ENCODE data around the gene WNT5A.

Gene WNT5A

DNA sequence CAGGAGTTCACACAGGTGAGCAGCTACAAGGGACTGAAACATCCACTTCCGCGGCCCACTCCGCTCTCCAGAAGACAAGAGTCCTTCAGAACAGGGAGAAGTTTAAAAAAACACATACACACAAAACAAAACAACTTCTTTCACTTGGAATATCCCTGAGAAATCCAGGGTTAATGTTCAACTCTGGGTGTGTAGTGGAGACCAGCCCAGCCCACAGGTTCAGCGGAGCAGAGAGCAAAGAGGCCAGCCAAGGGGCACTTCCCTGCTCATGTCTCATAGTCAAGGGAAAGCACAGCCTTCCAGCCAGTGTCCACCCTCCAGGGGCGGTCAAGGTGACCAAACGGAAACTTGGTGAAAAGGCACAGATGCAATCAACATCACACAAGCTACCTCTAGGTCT, 41.6 kb downstream of the WNT5A start:
- no peak for FAIRE-seq

- no peak for FAIRE-seq
Measured at GRCh38 chr3:55443346-55443745, 43.8 kb downstream of the WNT5A start.

DNA sequence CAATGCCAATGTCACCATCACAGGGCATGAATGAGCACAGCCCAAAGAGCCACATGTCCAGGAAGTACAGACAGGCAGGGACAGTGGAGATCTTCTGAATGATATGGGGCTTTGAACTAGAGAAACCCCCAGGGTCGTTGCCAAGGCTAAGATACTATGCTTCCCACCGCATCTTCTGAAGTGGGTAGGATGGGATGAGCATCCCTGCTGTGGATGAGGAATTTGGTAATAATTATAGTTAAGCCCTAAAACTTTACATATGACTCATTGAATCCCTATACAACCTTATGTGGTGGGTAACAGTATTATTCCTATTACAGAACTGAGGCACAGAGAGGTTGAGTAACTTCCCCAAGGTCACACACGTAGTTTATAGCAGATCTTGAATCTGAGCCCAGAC, 44.2 kb downstream of the WNT5A start:
- FAIRE-seq: no peak

DNA sequence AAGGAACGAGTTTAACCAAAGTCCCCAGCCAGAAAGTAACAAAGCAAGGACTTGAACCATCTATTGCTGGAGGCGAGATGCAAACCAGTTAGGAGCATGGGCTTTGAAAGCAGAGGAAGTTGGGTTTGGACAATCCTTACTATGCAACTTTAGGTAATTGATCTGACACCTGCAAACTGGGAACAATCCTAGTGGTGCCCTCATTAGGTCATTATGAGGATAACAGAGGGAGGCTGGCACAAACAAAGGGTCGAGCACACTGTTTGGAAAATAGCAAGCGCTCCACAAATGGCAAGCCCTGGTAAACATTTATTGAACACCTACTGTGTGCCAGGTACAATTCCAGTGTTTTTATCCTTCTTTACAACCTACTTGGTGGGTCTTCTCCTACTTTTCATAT, 45.6 kb downstream of the WNT5A start:
- no peak for FAIRE-seq

DNA sequence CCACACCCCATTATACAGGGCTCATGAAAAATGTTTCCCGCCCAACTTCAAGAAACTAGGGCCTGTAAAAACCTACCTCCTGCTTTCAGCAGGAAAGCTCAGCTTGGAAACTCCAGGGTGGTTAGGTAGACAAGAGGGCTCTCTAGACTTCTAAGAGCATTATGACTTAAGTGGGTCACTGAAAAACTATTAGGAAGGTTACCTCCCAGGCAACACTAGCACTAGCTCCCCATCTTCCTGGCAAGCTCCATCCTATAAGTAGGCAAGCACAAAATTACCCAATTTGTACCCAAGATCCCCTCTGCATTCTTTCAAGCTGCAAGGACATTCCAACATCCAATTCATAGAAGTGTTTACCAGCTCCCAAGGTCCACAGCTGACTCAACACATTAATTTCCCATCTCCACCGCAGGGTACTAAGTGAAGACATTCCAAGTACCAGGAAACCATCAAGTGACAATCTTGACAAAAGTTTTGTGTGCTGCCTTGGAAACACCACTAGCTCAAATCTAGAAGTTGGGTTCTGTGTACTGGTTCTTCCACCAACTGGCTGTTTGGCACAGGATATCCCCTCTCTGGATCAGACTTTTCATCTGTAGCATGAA, 46.9 kb downstream of the WNT5A start:
- FAIRE-seq: no peak

- FAIRE-seq: no peak
Measured at GRCh38 chr3:55439657-55440056, 47.4 kb downstream of the WNT5A start.

- FAIRE-seq: no peak
Measured at GRCh38 chr3:55436644-55437043, 50.5 kb downstream of the WNT5A start.

GRCh38 chr3:55435491-55435890, 51.6 kb downstream of the WNT5A start:
- no peak for FAIRE-seq

- no peak for FAIRE-seq
Measured at GRCh38 chr3:55434789-55435188, 52.3 kb downstream of the WNT5A start.

GRCh38 chr3:55431041-55431440, 56.1 kb downstream of the WNT5A start:
- FAIRE-seq: no peak

GRCh38 chr3:55427739-55428138, 59.4 kb downstream of the WNT5A start:
- no peak for FAIRE-seq

DNA sequence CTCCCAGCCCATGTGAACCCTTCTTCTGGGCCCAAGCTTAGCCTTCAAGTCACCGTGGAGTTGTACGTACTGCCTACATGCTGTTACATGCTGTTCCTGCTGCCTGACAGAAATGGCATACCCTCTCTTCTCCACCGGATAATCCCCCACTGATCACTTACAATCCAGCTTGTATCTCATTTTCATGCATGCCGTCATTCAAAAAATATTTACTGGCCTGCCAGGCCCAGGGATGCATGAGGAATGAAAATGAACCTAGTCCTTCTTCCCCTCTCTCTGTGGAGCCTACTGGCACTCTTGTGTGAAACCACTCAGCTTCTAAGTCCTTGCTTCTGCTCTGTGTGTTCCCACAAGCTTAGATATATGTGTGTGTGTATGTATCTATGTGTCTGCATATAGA, 60.6 kb downstream of the WNT5A start:
- FAIRE-seq: no peak

DNA sequence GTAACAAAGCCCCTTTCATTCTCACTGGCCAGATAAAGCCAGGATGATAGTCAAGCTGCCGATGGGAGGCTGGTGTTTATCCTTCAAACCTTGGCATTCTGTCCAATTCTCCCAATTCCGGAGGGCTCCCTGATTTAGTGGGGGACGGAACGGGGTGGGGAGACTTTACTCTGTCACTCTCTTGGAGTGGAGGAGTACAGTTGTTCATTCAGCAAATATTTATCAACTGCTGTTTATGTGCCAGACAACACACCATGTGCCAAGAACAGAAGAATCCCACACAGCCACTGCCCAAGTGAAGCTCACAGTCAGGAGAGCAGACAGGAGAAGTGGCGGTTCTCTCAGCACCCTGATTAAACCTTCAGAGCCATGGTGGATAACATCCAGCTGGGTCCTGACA, 63.3 kb downstream of the WNT5A start:
- no peak for FAIRE-seq

GRCh38 chr3:55417211-55417610, 69.9 kb downstream of the WNT5A start:
- FAIRE-seq: no peak

- FAIRE-seq: no peak
Measured at GRCh38 chr3:55416331-55416821, 70.7 kb downstream of the WNT5A start.
